ENCODE results near the gene PDIA6. TPM values are rescaled to one million over a fixed set of nuclear protein-coding genes. Genes with fewer than 3 reads are reported as not detected.

The PDIA6 gene
- total RNA-seq, 1 experiment from 2014 or later = 384 TPM

GRCh38 chr2:10779776-10780490, 32.7 kb downstream of the PDIA6 start:
- peaks cover 75% of the 10 kb centered on the region for H3K36me3 Mint-ChIP-seq (ENCODE audit: insufficient read depth, unreplicated experiment)
- peaks cover 5% of the 10 kb centered on the region; the same call in 1 of the 2 replicates for H3K36me3 ChIP-seq (ENCODE audit: control insufficient read depth, insufficient read depth, low read length)
- no peak overlapping the region for H3K4me3 ChIP-seq (ENCODE audit: low read depth, low read length)
- CTCF ChIA-PET = no interaction called here
- no peaks in the 10 kb centered on the region for H3K9me3 ChIP-seq
- H3K27me3 ChIP-seq (replicated peaks; ENCODE audit: control insufficient read depth, insufficient read depth, low read length) = no peaks in the 10 kb centered on the region
- H3K4me1 ChIP-seq = peaks cover 3% of the 10 kb centered on the region; the same call in 1 of the 2 replicates
- POLR2A ChIA-PET = no interaction called here
- intact Hi-C loops (cut with micrococcal nuclease; ENCODE audit: unreplicated experiment) = no loop called here
- H3K4me1 Mint-ChIP-seq (ENCODE audit: low read depth, unreplicated experiment) = peaks cover 6% of the 10 kb centered on the region
- no peak for DNase-seq
- no peak for TF ChIP-seq CTCF (IDR thresholded peaks at IDR 0.05; ENCODE audit: insufficient read depth in 1 of 2, low read depth in 1 of 2, low read length in 1 of 2, severe bottlenecking in 1 of 2, unreplicated experiment in 1 of 2)
- no peak overlapping the region for H3K27ac Mint-ChIP-seq (ENCODE audit: unreplicated experiment)
- no peaks in the 10 kb centered on the region for H3K9me3 Mint-ChIP-seq (ENCODE audit: unreplicated experiment)
- H3K27me3 Mint-ChIP-seq (ENCODE audit: insufficient read depth, unreplicated experiment) = no peaks in the 10 kb centered on the region
- H3K4me3 Mint-ChIP-seq (ENCODE audit: unreplicated experiment) = no peak overlapping the region
- no TSS peak for BruUV-seq (replicated peaks)

GRCh38 chr2:10778724-10779115, 33.9 kb downstream of the PDIA6 start:
- no TSS peak for BruUV-seq (replicated peaks)
- Mint-ChIP-seq H3K4me3 (ENCODE audit: unreplicated experiment) (no peak overlapping the region), H3K27me3 (ENCODE audit: insufficient read depth, unreplicated experiment) (no peaks in the 10 kb centered on the region), H3K9me3 (ENCODE audit: unreplicated experiment) (no peaks in the 10 kb centered on the region), H3K4me1 (ENCODE audit: low read depth, unreplicated experiment) (peaks cover 5% of the 10 kb centered on the region), H3K27ac (ENCODE audit: unreplicated experiment) (no peak overlapping the region), H3K36me3 (ENCODE audit: insufficient read depth, unreplicated experiment) (peaks cover 67% of the 10 kb centered on the region)
- DNase-seq = peak in 1 of 2 experiments; percentile 29
- no peak overlapping the region for H3K4me3 ChIP-seq (ENCODE audit: low read depth, low read length)
- intact Hi-C loops (cut with micrococcal nuclease; ENCODE audit: unreplicated experiment) = no loop called here
- H3K9me3 ChIP-seq = no peaks in the 10 kb centered on the region
- ChIA-PET CTCF (no interaction called here), POLR2A (no interaction called here)
- H3K27me3 ChIP-seq (replicated peaks; ENCODE audit: control insufficient read depth, insufficient read depth, low read length) = no peaks in the 10 kb centered on the region
- peaks cover 5% of the 10 kb centered on the region; the same call in 1 of the 2 replicates for H3K36me3 ChIP-seq (ENCODE audit: control insufficient read depth, insufficient read depth, low read length)
- H3K4me1 ChIP-seq = peaks cover 11% of the 10 kb centered on the region; the same call in 1 of the 2 replicates
- no peak for TF ChIP-seq CTCF (IDR thresholded peaks at IDR 0.05; ENCODE audit: insufficient read depth in 1 of 2, low read depth in 1 of 2, low read length in 1 of 2, severe bottlenecking in 1 of 2, unreplicated experiment in 1 of 2)

GRCh38 chr2:10777842-10778723, 34.5 kb downstream of the PDIA6 start:
- no peak overlapping the region for H3K27ac Mint-ChIP-seq (ENCODE audit: unreplicated experiment)
- H3K9me3 Mint-ChIP-seq (ENCODE audit: unreplicated experiment) = no peaks in the 10 kb centered on the region
- ChIA-PET CTCF (no interaction called here), POLR2A (no interaction called here)
- Histone ChIP-seq H3K36me3 (ENCODE audit: control insufficient read depth, insufficient read depth, low read length) (peaks cover 5% of the 10 kb centered on the region; the same call in 1 of the 2 replicates), H3K9me3 (no peaks in the 10 kb centered on the region), H3K4me3 (ENCODE audit: low read depth, low read length) (no peak overlapping the region), H3K4me1 (peaks cover 11% of the 10 kb centered on the region; the same call in 1 of the 2 replicates), H3K27me3 (replicated peaks; ENCODE audit: control insufficient read depth, insufficient read depth, low read length) (no peaks in the 10 kb centered on the region)
- H3K27me3 Mint-ChIP-seq (ENCODE audit: insufficient read depth, unreplicated experiment) = no peaks in the 10 kb centered on the region
- BruUV-seq (replicated peaks) = no TSS peak
- intact Hi-C loops (cut with micrococcal nuclease; ENCODE audit: unreplicated experiment) = no loop called here
- DNase-seq = peak in 1 of 2 experiments; percentile 31
- peaks cover 5% of the 10 kb centered on the region for H3K4me1 Mint-ChIP-seq (ENCODE audit: low read depth, unreplicated experiment)
- no peak for TF ChIP-seq CTCF (IDR thresholded peaks at IDR 0.05; ENCODE audit: insufficient read depth in 1 of 2, low read depth in 1 of 2, low read length in 1 of 2, severe bottlenecking in 1 of 2, unreplicated experiment in 1 of 2)
- H3K4me3 Mint-ChIP-seq (ENCODE audit: unreplicated experiment) = no peak overlapping the region
- peaks cover 60% of the 10 kb centered on the region for H3K36me3 Mint-ChIP-seq (ENCODE audit: insufficient read depth, unreplicated experiment)

Data from Caco-2 (cell line).